GM21528 (cell line): ENCODE measurements around the gene VTA1.
"Not testable (repeated sequence)": the region's sequence is repeated elsewhere in the genome, so short reads cannot be mapped to it uniquely, and the experiment has no call there.

Experiments used
- ATAC-seq: cut with Tn5 transposase; IDR thresholded peaks from one replicate; pipeline ENCODE4 v1.9.1; 2021; ENCODE audit warnings: mild to moderate bottlenecking, moderate library complexity; ENCODE audit not compliant: unreplicated experiment, low FRiP score

VTA1 gene

DNA sequence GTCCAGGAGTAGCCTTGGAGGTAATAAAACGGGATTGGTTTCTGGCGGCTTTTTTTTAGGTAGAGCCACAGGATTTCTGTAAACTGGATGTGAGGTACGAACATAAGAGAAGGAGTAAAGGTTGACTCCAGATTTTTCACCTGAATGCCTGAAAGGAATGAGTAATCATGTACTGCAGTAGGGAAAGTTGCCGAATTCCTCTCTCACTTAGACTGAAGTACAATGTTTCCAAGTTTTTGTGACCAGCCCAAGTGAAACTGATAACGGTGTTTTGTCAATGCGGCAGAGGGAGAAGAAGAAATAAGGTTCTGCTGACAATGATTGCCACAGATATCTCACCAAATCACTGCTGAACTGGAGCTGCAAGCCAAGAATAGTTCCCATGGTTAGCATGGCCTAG is 75.0 kb downstream of the VTA1 start:
- no peak for ATAC-seq

DNA sequence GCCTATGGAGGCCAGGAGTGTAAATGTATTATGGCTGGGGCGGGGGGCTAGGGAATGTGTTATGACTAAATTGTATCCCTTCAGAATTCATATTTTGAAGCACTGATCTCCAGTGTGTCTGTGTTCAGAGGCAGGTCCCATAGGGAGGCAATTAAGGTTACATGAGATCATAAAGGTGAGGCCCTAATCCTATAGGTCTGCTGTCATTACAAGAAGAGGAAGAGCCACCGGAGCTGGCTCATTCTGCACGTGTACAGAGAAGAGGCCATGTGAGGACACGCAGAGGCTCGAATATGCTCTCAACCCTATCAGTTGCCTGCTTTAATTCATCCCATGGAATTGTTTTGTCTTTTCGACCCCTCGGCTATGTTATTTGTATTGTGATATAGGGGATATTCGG is 76.9 kb downstream of the VTA1 start:
- no peak for ATAC-seq

DNA sequence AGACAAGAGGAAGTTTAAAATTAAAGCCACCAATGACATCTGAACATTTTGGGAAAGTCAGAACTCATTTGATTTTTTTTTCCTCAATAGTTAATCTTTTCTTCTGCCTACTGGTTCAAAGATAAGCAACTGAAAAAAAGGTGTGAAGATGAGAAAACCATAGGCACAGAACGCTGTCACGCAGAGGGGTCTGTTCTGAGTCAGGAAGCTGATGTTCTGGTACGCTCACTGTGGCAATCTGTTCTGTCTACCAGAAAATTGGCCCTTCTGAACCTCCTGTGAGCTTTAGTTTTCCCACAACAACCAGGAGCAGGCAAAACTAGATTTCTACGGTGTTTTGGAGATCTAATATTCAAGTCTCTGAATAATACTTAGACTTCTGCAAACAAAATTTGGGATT is 78.1 kb downstream of the VTA1 start:
- ATAC-seq: no peak

DNA sequence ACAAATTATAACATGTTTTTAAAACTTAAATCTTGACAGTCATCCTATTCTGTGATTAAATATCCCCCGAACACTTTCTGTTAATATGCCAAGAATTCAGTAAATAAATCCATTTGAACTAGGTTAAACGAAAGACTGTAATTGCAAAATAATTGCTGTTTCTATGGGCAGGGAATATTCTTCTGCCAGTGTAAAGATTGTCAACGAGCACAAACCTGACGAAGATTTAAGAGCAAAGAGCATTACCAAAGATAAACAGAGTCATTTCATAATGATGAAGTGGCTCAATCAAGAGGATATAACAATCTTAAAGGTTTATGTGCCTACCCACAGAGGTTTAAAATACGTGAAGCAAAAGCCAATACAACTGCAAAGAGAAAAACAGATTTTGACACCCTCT is 78.5 kb downstream of the VTA1 start:
- ATAC-seq: no peak

DNA sequence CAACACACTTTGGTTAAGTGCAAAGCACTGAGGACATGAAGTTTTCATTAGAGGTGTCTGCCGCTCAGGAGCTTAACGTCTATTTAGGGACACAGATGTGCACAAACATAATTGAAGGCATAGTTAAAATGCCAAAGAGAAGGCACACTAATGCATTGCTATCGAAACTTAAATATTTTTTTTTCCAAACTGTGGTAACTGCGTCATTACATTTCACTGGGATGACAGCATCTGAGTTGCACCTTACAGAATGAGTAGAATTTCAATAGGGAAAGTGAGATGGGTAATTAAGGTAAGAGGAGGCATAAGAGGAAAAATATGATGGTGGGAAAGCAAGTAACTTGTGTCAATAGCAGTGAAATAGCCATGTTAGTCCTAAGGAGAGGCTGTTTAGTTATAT is 79.7 kb downstream of the VTA1 start:
- ATAC-seq: no peak

DNA sequence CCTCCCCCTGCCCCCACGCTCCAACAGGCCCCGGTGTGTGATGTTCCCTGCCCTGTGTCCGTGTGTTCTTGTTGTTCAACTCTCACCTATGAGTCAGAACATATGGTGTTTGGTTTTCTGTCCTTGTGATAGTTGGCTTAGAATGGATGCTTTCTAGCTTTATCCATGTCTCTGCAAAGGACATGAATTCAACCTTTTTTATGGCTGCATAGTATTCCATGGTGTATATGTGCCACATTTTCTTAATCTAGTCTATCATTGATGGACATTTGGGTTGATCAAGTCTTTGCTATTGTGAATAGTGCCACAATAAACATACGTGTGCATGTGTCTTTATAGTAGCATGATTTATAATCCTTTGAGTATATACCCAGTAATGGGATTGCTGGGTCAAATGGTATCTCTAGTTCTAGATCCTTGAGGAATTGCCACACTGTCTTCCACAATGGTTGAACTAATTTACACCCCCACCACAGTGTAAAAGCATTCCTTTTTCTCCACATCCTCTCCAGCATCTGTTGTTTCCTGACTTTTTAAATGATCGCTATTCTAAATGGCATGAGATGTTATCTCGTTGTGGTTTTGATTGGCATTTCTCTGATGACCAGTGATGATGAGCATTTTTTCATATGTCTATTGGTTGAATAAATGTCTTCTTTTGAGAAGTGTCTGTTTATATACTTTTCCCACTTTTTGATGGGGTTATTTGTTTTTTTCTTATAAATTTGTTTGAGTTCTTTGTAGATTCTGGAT is 82.6 kb downstream of the VTA1 start:
- ATAC-seq: not testable (repeated sequence)

DNA sequence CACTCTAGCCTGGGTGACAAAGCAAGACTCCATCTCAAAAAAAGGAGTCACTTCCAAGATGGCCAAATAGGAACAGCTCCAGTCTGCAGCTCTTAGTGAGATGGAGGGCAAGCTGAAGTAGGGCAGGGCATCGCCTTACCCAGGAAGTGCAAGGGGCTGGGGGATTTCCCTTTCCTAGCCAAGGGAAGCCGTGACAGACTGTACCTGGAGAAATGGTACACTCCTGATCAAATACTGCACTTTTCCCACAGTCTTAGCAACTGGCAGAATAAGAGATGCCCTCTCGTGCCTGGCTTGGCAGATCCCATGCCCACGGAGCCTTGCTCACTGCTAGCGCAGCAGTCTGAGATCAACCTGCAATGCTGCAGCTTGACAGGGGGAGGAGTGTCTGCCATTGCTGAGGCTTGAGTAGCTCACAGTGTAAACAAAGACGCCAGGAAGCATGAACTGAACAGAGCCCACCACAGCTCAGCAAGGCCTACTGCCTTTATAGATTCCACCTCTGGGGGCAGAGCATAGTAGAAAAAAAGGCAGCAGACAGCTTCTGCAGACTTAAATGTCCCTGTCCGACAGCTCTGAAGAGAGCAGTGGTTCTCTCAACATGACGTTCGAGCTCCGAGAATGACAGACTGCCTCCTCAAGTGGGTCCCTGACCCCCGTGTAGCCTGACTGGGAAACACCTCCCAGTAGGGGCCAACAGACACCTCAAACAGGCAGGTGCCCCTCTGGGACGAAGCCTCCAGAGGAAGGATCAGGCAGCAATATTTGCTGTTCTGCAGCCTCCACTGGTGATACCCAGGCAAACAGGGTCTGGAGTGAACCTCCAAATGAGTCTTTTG is 85.4 kb downstream of the VTA1 start:
- not testable (repeated sequence) for ATAC-seq

DNA sequence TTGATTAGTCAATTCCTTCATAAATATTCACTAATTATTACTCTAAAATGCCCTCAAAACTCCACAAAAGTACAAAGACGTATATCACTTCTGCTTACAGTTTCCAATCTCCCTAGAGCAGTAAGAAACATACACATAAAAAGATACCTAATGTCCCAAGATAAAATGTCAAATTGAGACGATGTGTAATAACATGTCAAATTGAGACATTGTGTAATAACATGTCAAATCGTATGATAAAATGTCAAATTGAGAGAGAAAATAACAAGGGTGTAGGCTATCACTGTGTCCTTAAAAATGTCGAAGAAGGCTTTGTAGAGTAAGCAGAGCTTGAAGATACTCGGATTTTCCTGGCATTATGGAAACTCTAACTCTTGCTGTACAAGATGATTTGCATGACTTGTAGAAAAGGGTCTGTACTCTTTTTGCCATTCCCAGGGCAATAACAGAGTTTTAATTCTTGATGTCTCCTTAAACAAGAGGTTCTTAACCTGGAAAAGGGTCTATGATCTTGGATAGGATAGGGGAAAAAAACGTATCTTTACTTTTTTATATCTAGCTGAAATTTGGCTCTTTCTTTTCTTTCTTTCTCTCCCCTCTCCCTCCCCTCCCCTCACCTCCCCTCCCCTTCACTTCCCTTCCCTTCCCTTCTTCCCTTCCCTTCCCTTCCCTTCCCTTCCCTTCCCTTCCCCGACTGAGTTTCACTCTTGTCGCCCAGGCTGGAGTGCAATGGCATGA is 87.1 kb downstream of the VTA1 start:
- ATAC-seq: no peak

DNA sequence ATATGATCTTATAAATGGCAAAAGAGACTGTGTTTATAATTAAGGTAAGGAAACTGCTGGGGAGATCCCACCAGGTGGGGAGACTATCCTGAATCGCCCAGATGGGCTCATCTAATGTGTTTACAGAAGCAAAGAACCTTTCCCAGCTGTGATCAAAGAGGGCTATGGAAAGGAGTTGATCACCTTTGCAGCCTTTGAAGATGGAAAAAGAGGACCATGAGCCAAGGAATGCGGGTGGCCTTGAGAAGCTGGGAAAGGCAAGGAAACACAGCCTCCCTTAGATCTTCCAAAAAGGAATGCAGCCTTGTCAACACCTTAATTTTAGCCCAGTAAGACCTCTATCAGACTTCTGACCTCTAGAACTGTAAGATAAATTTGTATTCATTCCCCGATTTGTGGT is 88.2 kb downstream of the VTA1 start:
- ATAC-seq: no peak

DNA sequence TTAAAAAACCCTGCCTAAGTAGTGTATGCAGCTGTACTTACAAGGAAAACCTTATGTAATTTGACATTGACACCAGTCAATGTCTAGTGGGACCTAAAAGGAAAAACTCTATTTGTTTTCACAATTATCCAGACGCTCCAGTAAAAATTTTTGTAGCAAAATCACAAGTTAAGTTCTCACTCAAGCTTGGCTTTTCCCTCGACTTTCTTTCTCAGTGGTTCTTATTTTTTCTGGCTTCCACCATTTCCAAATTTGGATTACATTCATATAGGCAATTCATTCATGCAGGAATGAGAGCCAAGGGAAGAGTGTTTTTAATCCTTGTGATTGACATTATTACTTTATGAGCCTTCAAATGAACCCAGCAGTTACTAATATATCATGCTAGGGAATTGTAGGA is 88.7 kb downstream of the VTA1 start:
- ATAC-seq: no peak

DNA sequence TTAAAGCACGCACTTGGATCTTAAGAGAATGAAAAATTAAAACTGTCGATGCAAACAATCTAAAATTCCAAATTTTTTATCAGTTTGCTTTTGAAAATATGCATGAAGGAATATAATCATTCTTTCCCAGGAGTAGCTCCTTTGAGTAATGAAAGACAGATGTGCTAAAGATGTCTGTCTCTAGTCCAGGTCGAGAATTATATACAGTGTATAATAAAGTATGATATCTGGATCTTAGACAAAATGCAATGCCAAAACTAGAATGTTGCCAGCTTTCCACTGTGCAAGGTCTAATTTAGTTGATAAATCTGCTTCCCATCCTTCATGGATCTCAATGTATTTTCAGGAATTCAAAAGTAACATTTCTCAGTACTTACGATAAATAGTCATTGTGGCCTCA is 89.6 kb downstream of the VTA1 start:
- no peak for ATAC-seq

DNA sequence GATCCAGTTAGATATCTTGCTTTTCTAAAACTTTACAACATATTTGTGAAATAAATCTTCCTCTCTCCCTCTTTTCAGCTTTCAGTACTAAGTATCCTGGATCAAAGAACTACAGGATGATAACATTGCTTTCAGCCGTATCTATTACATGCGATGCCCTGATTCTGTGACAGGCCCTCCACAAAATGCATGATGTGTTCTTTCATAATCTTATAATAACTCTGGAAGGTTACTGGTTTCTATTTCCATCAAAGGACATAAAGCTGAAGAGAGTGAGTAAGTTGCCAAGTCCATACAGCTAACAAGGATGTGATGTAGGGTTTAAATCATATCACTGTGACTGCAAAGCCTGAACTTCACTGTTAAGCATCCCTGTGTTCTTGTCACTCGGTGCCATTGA is 91.8 kb downstream of the VTA1 start:
- ATAC-seq: no peak

DNA sequence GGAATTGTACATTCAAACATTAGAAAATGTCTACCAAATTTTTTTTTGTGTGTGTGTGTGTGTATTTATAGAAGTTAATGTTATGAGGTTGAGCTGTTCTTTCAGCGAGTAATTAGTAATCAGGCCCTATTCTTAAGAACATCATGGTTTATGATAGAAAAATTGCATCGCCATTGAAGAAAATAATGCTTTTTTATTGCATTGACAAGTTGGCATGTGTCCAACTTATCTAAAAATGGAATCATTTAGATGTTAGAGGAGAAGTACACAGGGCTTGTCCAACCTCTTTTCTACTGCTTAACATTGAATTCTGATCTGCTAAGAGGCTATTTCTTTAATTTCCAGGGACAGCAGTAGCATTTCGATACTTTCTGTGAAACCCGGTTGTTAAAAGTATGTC is 93.1 kb downstream of the VTA1 start:
- ATAC-seq: no peak

DNA sequence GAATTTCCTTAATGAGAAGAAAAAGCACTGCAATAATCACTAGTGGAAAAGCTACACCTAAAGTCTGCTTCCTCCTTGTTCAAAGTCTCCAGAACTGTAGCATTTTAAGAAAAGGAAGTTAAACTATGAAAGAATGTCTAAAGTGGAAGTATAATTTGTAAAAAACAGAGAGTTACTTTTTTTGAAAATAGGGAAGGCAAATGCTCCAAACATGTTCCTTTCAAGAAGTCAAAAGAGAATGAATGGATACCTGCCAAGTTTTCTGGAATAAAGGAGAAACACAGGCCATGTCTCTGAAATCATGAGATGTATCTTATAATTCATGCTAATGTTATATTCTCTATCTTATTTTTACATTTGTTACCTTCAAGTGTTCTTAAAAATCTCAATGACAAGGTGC is 94.0 kb downstream of the VTA1 start:
- no peak for ATAC-seq

DNA sequence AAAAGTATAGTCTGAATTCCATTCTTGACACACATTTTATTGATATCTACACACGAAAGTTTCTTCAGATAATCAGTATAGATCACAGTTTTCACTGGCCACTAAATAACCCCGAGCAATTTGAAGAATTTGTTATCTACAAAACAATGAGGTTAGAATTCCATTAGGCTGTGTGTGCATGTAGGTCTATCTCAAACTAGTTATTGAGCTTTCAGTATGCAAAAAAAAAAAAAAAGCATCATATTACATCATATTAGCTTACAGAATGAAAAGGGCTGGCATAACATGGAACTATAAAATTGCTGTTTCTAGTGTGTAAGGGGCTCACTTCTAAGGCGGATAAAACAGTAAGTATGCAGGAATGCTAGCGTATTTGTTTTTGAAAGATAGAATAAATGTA is 95.2 kb downstream of the VTA1 start:
- no peak for ATAC-seq

DNA sequence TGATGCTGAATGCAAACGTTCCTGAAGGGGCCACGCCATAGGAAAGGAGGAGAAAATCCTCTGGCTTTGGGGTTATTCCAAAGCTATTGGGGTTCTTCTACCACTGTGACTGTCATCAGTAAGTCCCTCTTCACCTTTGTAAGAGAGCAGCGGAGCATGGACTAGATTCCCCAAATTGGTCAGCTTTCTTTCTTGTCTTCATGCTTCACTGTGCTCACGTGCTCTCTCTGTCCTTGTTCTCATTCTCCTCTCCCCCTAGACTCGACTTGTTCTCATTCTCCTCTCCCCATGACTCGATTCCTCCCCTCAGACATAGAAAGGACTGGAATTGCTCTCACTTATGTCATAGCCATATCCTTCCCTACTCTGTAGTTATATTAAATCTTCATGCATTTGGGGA is 99.9 kb downstream of the VTA1 start:
- no peak for ATAC-seq

DNA sequence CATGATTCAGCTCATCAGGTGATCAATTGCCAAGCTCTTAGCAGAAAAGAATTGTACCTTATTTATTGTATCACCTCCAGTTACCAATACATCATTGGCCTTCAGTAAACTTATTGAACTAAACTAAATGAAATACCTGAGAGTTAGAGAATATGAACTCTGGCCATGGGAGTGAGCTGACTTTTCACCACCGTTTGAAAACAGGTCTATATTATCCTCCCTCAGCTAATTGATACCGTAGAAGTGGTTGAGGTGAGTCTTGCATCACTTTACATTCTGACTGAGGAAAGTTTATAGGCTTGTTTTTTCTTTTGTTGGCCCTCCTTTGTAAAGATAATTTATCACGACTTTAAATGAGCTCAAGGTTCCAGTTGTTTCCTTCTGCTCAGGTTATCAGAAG is 102.2 kb downstream of the VTA1 start:
- ATAC-seq: no peak

DNA sequence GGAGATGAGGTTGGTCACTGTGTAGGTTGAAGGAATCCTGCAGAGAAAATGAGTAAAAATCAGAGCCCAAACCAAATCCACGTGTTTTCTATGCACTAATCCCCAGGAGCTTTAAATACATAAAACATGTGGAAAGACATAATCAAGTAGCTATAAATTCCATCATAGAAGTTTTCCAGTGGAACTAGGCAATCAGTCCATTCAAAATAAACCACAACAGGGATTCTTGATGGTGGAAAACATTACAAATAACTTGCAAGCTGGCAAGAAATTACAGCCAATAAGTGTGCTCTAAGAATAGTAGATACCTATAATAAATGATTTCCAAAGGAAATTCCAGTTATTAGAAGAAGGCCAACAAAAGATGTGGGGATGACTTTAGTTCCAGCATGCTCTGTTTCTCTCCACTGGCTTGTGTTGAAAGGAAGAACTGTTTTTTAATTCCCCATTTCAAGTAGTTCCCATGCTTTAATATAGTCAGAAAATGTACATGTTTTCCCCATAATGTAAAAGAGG is 104.9 kb downstream of the VTA1 start:
- no peak for ATAC-seq

DNA sequence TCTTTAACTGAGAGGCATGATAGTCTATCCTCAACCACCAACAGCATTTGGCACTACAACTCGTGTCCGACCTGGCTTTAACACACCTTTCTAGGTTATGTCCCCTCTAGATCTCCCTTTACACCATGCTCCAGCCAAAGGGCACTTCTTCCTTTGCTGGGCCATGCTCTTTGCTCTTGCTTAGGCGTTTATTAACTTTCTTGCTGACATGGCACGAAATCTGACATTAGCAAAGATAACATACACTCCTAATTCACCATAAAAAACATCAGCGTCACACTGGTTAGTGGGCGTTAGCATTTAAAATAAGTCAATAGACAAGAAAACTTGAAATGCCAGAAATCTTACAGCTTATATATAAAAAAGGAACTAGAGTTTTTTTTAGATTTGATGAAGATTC is 107.5 kb downstream of the VTA1 start:
- ATAC-seq: no peak

DNA sequence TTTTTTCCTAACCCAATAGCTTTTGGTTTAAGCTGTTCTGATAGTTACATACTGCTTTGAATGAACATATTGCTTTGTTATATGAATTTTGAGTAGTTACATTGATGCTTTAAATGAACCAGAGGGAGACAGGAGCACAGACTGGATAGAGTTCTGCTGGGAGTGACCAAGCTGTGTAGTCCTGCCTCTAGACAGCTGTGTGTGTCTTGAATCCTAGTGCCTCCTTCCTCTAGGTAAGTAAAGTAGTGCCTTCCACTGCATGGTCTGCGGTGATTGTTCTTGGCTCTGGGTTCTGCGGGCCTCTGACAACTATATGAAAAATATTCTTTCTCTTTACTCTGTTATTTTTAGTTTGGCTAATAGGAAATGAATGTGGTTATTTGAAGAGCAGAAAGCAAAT is 108.7 kb downstream of the VTA1 start:
- no peak for ATAC-seq

DNA sequence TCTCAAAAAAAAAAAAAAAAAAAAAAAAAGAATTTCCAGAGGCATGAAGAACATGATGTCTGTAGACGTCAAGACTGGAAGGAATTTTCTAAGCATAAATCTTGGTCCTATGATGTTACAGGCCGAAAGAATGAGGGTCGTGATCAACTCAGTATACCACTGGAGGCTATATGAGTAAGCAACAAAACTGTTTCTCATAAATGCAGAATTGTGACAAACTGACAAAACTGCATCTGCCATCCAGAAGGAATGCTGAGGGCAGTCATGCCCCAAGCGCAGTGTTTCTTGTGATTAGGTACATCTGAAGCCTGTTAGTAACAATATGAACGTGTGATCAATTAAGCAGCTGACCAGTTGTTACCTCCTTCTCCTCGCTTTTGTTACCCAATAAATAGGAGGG is 111.2 kb downstream of the VTA1 start:
- ATAC-seq: no peak
